Ishikawa (cell line): ENCODE results near the gene OSBPL10.

Source experiments
- CEBPB ChIP-seq: IDR thresholded peaks from 2 replicates; pipeline ENCODE4 v1.6.1; 2012
- CREB1 ChIP-seq: IDR thresholded peaks from 2 replicates; pipeline ENCODE4 v1.6.1; 2012; ENCODE audit warnings: low read depth
- EGR1 ChIP-seq: IDR thresholded peaks from 2 replicates; pipeline ENCODE4 v1.6.1; 2012
- EP300 ChIP-seq: IDR thresholded peaks from 2 replicates; pipeline ENCODE4 v1.6.1; 2012; ENCODE audit warnings: borderline replicate concordance
- FOXM1 ChIP-seq: IDR thresholded peaks from 2 replicates; pipeline ENCODE4 v1.6.1; 2012; ENCODE audit warnings: low read depth, borderline replicate concordance
- NFIC ChIP-seq: IDR thresholded peaks from 2 replicates; pipeline ENCODE4 v1.6.1; 2012
- RAD21 ChIP-seq: IDR thresholded peaks from 2 replicates; pipeline ENCODE4 v1.6.1; 2012; ENCODE audit warnings: low read depth
- TAF1 ChIP-seq: IDR thresholded peaks from 2 replicates; pipeline ENCODE4 v1.6.1; 2012; ENCODE audit warnings: low read depth, mild to moderate bottlenecking
- TCF12 ChIP-seq: IDR thresholded peaks from 2 replicates; pipeline ENCODE4 v1.6.1; 2012; ENCODE audit warnings: low read depth
- TEAD4 ChIP-seq: IDR thresholded peaks from 2 replicates; pipeline ENCODE4 v1.6.1; 2012
- YY1 ChIP-seq: IDR thresholded peaks from 2 replicates; pipeline ENCODE4 v1.6.1; 2012; ENCODE audit warnings: low read depth
- ZBTB7A ChIP-seq: IDR thresholded peaks from 2 replicates; pipeline ENCODE4 v1.6.1; 2012; ENCODE audit warnings: low read depth
- TF ChIP-seq, protein P1 (sequence below): IDR thresholded peaks from 2 replicates; pipeline ENCODE4 v1.6.1; 2012
- TF ChIP-seq, protein P2 (sequence below): IDR thresholded peaks from 2 replicates; pipeline ENCODE4 v1.6.1; 2012
- TF ChIP-seq, protein P3 (sequence below): IDR thresholded peaks from 2 replicates; pipeline ENCODE4 v1.6.1; 2012; ENCODE audit warnings: low read depth, mild to moderate bottlenecking

OSBPL10 gene

GRCh38 chr3:31895471-31895870 is 85.6 kb downstream of the OSBPL10 start:
- TF ChIP-seq CREB1 (no peak), TAF1 (no peak), TCF12 (no peak), EGR1 (no peak), TEAD4 (no peak), RAD21 (no peak), FOXM1 (no peak), EP300 (no peak)
- TF ChIP-seq, protein P1, sequence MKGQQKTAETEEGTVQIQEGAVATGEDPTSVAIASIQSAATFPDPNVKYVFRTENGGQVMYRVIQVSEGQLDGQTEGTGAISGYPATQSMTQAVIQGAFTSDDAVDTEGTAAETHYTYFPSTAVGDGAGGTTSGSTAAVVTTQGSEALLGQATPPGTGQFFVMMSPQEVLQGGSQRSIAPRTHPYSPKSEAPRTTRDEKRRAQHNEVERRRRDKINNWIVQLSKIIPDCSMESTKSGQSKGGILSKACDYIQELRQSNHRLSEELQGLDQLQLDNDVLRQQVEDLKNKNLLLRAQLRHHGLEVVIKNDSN = no peak
- TF ChIP-seq, protein P2, sequence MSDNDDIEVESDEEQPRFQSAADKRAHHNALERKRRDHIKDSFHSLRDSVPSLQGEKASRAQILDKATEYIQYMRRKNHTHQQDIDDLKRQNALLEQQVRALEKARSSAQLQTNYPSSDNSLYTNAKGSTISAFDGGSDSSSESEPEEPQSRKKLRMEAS = no peak
- TF ChIP-seq, protein P3, sequence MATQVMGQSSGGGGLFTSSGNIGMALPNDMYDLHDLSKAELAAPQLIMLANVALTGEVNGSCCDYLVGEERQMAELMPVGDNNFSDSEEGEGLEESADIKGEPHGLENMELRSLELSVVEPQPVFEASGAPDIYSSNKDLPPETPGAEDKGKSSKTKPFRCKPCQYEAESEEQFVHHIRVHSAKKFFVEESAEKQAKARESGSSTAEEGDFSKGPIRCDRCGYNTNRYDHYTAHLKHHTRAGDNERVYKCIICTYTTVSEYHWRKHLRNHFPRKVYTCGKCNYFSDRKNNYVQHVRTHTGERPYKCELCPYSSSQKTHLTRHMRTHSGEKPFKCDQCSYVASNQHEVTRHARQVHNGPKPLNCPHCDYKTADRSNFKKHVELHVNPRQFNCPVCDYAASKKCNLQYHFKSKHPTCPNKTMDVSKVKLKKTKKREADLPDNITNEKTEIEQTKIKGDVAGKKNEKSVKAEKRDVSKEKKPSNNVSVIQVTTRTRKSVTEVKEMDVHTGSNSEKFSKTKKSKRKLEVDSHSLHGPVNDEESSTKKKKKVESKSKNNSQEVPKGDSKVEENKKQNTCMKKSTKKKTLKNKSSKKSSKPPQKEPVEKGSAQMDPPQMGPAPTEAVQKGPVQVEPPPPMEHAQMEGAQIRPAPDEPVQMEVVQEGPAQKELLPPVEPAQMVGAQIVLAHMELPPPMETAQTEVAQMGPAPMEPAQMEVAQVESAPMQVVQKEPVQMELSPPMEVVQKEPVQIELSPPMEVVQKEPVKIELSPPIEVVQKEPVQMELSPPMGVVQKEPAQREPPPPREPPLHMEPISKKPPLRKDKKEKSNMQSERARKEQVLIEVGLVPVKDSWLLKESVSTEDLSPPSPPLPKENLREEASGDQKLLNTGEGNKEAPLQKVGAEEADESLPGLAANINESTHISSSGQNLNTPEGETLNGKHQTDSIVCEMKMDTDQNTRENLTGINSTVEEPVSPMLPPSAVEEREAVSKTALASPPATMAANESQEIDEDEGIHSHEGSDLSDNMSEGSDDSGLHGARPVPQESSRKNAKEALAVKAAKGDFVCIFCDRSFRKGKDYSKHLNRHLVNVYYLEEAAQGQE = no peak

- TF ChIP-seq EGR1 (no peak), EP300 (no peak; the same call in 1 of the 2 replicates), TCF12 (no peak), TEAD4 (peak; percentile 61; the same call in 1 of the 2 replicates), NFIC (0 out of 2 replicates have a peak, but pooled peaks have one; percentile 26), FOXM1 (no peak), ZBTB7A (no peak)
Observed at GRCh38 chr3:31892916-31893573, 88.0 kb downstream of the OSBPL10 start.

DNA sequence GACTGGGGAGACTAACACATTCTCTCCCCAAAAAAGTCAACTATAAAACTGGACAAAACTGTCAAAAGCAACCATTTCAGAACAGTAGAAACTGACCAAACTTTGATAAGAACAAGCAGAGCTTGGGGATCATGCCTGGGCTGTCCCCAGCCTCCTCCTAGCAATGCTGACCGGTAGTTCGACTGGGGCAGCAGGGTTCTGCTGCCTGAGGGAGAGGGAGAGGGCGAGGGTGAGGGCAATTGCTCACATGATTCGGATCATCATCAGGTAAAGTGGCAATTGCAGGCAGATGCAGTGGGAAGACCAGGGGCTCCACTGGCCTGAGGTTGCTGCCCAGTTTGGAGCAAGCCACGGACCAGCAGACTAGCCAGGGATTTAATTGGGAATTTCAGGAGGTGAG is 88.6 kb downstream of the OSBPL10 start:
- TF ChIP-seq TAF1 = no peak
- TF ChIP-seq, protein P1 = no peak
- no peak for TF ChIP-seq TEAD4
- TF ChIP-seq CEBPB = no peak
- TF ChIP-seq, protein P3 = no peak
- no peak for TF ChIP-seq FOXM1
- TF ChIP-seq RAD21 = no peak
- TF ChIP-seq TCF12 = no peak
- TF ChIP-seq ZBTB7A = no peak
- TF ChIP-seq EGR1 = no peak
- TF ChIP-seq YY1 = no peak
- TF ChIP-seq, protein P2 = no peak
- TF ChIP-seq CREB1 = no peak
- TF ChIP-seq EP300 = no peak
- TF ChIP-seq NFIC = no peak

GRCh38 chr3:31891876-31892455 is 89.1 kb downstream of the OSBPL10 start:
- TF ChIP-seq TCF12 (no peak), EGR1 (no peak), ZBTB7A (no peak), CEBPB (no peak), FOXM1 (no peak), RAD21 (no peak), TAF1 (no peak), YY1 (no peak), NFIC (no peak), EP300 (no peak), CREB1 (no peak), TEAD4 (no peak)
- TF ChIP-seq, protein P2 = no peak
- TF ChIP-seq, protein P3 = no peak
- TF ChIP-seq, protein P1 = no peak
